PC-3 (cell line): ENCODE results near the gene SULF2. TPM values are rescaled to one million over a fixed set of nuclear protein-coding genes. Genes with fewer than 3 reads are reported as not detected.

Source experiments
- ATAC-seq: fragments of 200-7000 bp; cut with Tn5 transposase; 2 replicates; pipeline ENCODE4 v1.9.1; 2020; ENCODE audit warnings: mild to moderate bottlenecking, moderate library complexity
- BruUV-seq: library from RNA; stranded (reverse); fragments of 400-500 nt; replicated peaks from 2 replicates; lab custom pipeline; 2021; lab: Mats Ljungman, UMichigan
- CTCF ChIA-PET: fragments of 300-600 bp; sonication (Branson Sonifier 250); formaldehyde crosslinking; loops from one replicate; lab custom pipeline; 2022; ENCODE audit warnings: antibody characterized with exemption; lab: Charles Lee
- POLR2A ChIA-PET: fragments of 300-600 bp; sonication (Branson Sonifier 250); formaldehyde crosslinking; loops from one replicate; lab custom pipeline; 2022; ENCODE audit warnings: antibody characterized with exemption; ENCODE audit not compliant: unreplicated experiment; lab: Charles Lee
- DNase-seq: peaks from one replicate; pipeline ENCODE4 v3.0.0-alpha.2; 2015
- H2AFZ ChIP-seq: fragments of 300-600 bp; sonication (generic); 2 replicates; pipeline ENCODE4 v1.6.0; 2016; ENCODE audit warnings: antibody characterized with exemption, low read length
- H3F3A ChIP-seq: fragments of 300-600 bp; sonication (generic); one replicate; pipeline ENCODE4 v1.6.0; 2017; ENCODE audit warnings: antibody characterized with exemption, low read length, control low read depth, mild to moderate bottlenecking; ENCODE audit not compliant: unreplicated experiment
- H3K27ac ChIP-seq: fragments of 300-600 bp; sonication (generic); 2 replicates; pipeline ENCODE4 v1.5.1; 2016; ENCODE audit warnings: mild to moderate bottlenecking, low read length
- H3K27me3 ChIP-seq: fragments of 300-600 bp; sonication (generic); 2 replicates; pipeline ENCODE4 v1.6.1; 2016; ENCODE audit warnings: low read length, mixed read lengths
- H3K36me3 ChIP-seq: fragments of 300-600 bp; sonication (generic); 2 replicates; pipeline ENCODE4 v1.6.1; 2016; ENCODE audit warnings: low read depth, mixed run types, low read length, mixed read lengths
- H3K4me1 ChIP-seq: fragments of 300-600 bp; sonication (generic); 2 replicates; pipeline ENCODE4 v1.5.1; 2016; ENCODE audit warnings: low read length; ENCODE audit not compliant: insufficient read depth
- H3K4me2 ChIP-seq: fragments of 300-600 bp; sonication (generic); 2 replicates; pipeline ENCODE4 v1.6.0; 2016; ENCODE audit warnings: low read length
- H3K4me3 ChIP-seq: fragments of 300-600 bp; sonication (generic); 2 replicates; pipeline ENCODE4 v1.5.1; 2016; ENCODE audit warnings: mild to moderate bottlenecking, low read length, mixed read lengths
- H3K79me2 ChIP-seq: fragments of 300-600 bp; sonication (generic); 2 replicates; pipeline ENCODE4 v1.6.1; 2017; ENCODE audit warnings: low read length, mixed read lengths
- H3K9ac ChIP-seq: fragments of 300-600 bp; sonication (generic); 2 replicates; pipeline ENCODE4 v1.6.0; 2016; ENCODE audit warnings: mild to moderate bottlenecking, low read length
- H3K9me2 ChIP-seq: fragments of 300-600 bp; sonication (generic); replicated peaks from 2 replicates; pipeline ENCODE4 v1.6.1; 2016; ENCODE audit warnings: mixed run types, low read length, mixed read lengths
- H3K9me3 ChIP-seq: fragments of 300-600 bp; sonication (generic); 2 replicates; pipeline ENCODE4 v1.6.1; 2016; ENCODE audit warnings: low read length, mixed read lengths
- H4K20me1 ChIP-seq: fragments of 300-600 bp; sonication (generic); 2 replicates; pipeline ENCODE4 v1.6.1; 2016; ENCODE audit warnings: low read length, mixed read lengths
- CTCF ChIP-seq: fragments of 300-600 bp; sonication (generic); conservative IDR thresholded peaks from 2 replicates; pipeline ENCODE4 v1.5.1; 2017; ENCODE audit warnings: antibody characterized with exemption, low read depth, mild to moderate bottlenecking, low read length
- EZH2 ChIP-seq: fragments of 300-600 bp; sonication (generic); IDR thresholded peaks from one replicate; pipeline ENCODE4 v1.6.1; 2017; ENCODE audit warnings: antibody characterized with exemption, mild to moderate bottlenecking, low read length; ENCODE audit not compliant: unreplicated experiment
- EZH2phosphoT487 ChIP-seq: fragments of 300-600 bp; sonication (generic); IDR thresholded peaks from 2 replicates; pipeline ENCODE4 v1.6.1; 2018; ENCODE audit warnings: mild to moderate bottlenecking, antibody characterized with exemption, low read length, borderline replicate concordance
- intact Hi-C: fragments of 100-400 bp; cut with micrococcal nuclease; formaldehyde crosslinking; loops from 2 replicates; pipeline ENCODE4 v1.9.0; 2023
- total RNA-seq: library from RNA; depleted of rRNA; stranded (reverse); fragments of >200 nt; gene quantifications from 2 replicates; pipeline ENCODE4 v1.2.3, GENCODE V29; 2014

Gene SULF2
- total RNA-seq, 1 experiment from 2014 or later, result 340 TPM

- peaks cover 79% of the 10 kb centered on the region for H3K4me1 ChIP-seq
- BruUV-seq, result no TSS peak
- intact Hi-C loops, result loop anchor here (1.0 to 10.0 kb wide), 5 partner anchors 27 to 225 kb away; no protein-coding TSS in a partner anchor
- H3F3A ChIP-seq, result peaks cover 15% of the 10 kb centered on the region
- no peaks in the 10 kb centered on the region for H3K27me3 ChIP-seq
- no peaks in the 10 kb centered on the region for H3K9me2 ChIP-seq
- ChIA-PET CTCF (interaction anchor here (1.9 kb wide), 1 partner anchor 506 kb away, joined by 5 read pairs; no protein-coding TSS in a partner anchor), POLR2A (interaction anchor here (1.2 kb wide), 1 partner anchor 19 kb away, joined by 3 read pairs; no protein-coding TSS in a partner anchor)
- no peaks in the 10 kb centered on the region for H3K9me3 ChIP-seq
- ATAC-seq, result no peak
- DNase-seq, result peak; percentile 87
- H2AFZ ChIP-seq, result peak overlapping the region; percentile 6; the same call in 1 of the 2 replicates
- H3K36me3 ChIP-seq, result no peaks in the 10 kb centered on the region
- peak overlapping the region; percentile 65 for H3K9ac ChIP-seq
- no peak for TF ChIP-seq EZH2phosphoT487
- TF ChIP-seq EZH2, result no peak
- no peak for TF ChIP-seq CTCF
- H3K4me2 ChIP-seq, result peak overlapping the region; percentile 49
- peaks cover 40% of the 10 kb centered on the region for H3K79me2 ChIP-seq
- H4K20me1 ChIP-seq, result no peaks in the 10 kb centered on the region
- H3K27ac ChIP-seq, result peak overlapping the region; percentile 92
- H3K4me3 ChIP-seq, result peak overlapping the region; percentile 1; the same call in 1 of the 2 replicates
Measured at GRCh38 chr20:47789764-47790579, 4.7 kb upstream of the SULF2 start.

GRCh38 chr20:47789081-47789763 is 3.9 kb upstream of the SULF2 start:
- Histone ChIP-seq H3K9me3 (no peaks in the 10 kb centered on the region), H3K9me2 (no peaks in the 10 kb centered on the region), H2AFZ (peak overlapping the region; percentile 6; the same call in 1 of the 2 replicates), H3K4me1 (peaks cover 72% of the 10 kb centered on the region), H3K36me3 (no peaks in the 10 kb centered on the region), H4K20me1 (peaks cover 3% of the 10 kb centered on the region), H3K9ac (peak overlapping the region; percentile 65), H3K79me2 (peaks cover 42% of the 10 kb centered on the region), H3K27me3 (no peaks in the 10 kb centered on the region), H3F3A (peaks cover 15% of the 10 kb centered on the region), H3K4me3 (peak overlapping the region; percentile 1; the same call in 1 of the 2 replicates), H3K4me2 (peak overlapping the region; percentile 49), H3K27ac (peak overlapping the region; percentile 92)
- ChIA-PET POLR2A (interaction anchor here (0.5 to 1.2 kb wide), 4 partner anchors 16 to 1036 kb away, joined by 3 read pairs; no protein-coding TSS in a partner anchor), CTCF (interaction anchor here (1.9 kb wide), 1 partner anchor 506 kb away, joined by 5 read pairs; no protein-coding TSS in a partner anchor)
- peak; percentile 4 for ATAC-seq
- TF ChIP-seq CTCF (0 out of 2 replicates have a peak, but pooled peaks have one; percentile 16), EZH2 (no peak), EZH2phosphoT487 (no peak)
- intact Hi-C loops, result loop anchor here (1.0 to 10.0 kb wide), 5 partner anchors 28 to 226 kb away; no protein-coding TSS in a partner anchor
- no TSS peak for BruUV-seq
- DNase-seq, result peak; percentile 79
